Neural cell (in vitro differentiated cells): Measurements from ENCODE around the gene CTNNA2. TPM values are rescaled to one million over a fixed set of nuclear protein-coding genes. Genes with fewer than 3 reads are reported as not detected.

Experiments
- H2AFZ ChIP-seq: fragments of 200-600, 300-800 bp; sonication (generic), shearing (Covaris generic); 2 replicates; pipeline ENCODE4 v1.6.0; 2014; ENCODE audit warnings: low read depth, mild to moderate bottlenecking, antibody characterized with exemption, low read length, moderate library complexity
- H3F3A ChIP-seq: fragments of 200-600 bp; shearing (Covaris generic); 2 replicates; pipeline ENCODE4 v1.6.1; 2016; ENCODE audit warnings: mild to moderate bottlenecking, moderate library complexity, mixed read lengths, antibody characterized with exemption, low read length; ENCODE audit not compliant: insufficient read depth, poor library complexity, severe bottlenecking
- H3K27ac ChIP-seq: fragments of 200-600, 300-800 bp; sonication (generic), shearing (Covaris generic); 2 replicates; pipeline ENCODE4 v1.5.1; 2014; ENCODE audit warnings: mild to moderate bottlenecking, low read length, moderate library complexity
- H3K27me3 ChIP-seq: fragments of 300-800, 200-600 bp; sonication (generic), shearing (Covaris generic); 2 replicates; pipeline ENCODE4 v1.6.0; 2014; ENCODE audit warnings: mild to moderate bottlenecking, low read depth, low read length, moderate library complexity; ENCODE audit not compliant: insufficient read depth
- H3K36me3 ChIP-seq: fragments of 300-800, 200-600 bp; sonication (generic), shearing (Covaris generic); 2 replicates; pipeline ENCODE4 v1.5.1; 2014; ENCODE audit warnings: mild to moderate bottlenecking, antibody characterized with exemption, low read length, moderate library complexity; ENCODE audit not compliant: insufficient read depth
- H3K4me2 ChIP-seq: fragments of 300-800, 200-600 bp; sonication (generic), shearing (Covaris generic); 2 replicates; pipeline ENCODE4 v1.6.0; 2014; ENCODE audit warnings: mild to moderate bottlenecking, low read length
- H3K4me3 ChIP-seq: fragments of 300-800, 200-600 bp; sonication (generic), shearing (Covaris generic); 2 replicates; pipeline ENCODE4 v1.5.1; 2014; ENCODE audit warnings: mild to moderate bottlenecking, low read length, moderate library complexity
- H3K79me2 ChIP-seq: fragments of 200-600 bp; shearing (Covaris generic); replicated peaks from 2 replicates; pipeline ENCODE4 v1.6.0; 2014; ENCODE audit warnings: mild to moderate bottlenecking, low read length, moderate library complexity; ENCODE audit not compliant: insufficient read depth
- H3K9ac ChIP-seq: fragments of 300-800, 200-600 bp; sonication (generic), shearing (Covaris generic); 2 replicates; pipeline ENCODE4 v1.6.1; 2016; ENCODE audit warnings: mild to moderate bottlenecking, low read length, mixed read lengths
- H3K9me2 ChIP-seq: fragments of 200-600 bp; shearing (Covaris generic); 2 replicates; pipeline ENCODE4 v1.6.1; 2016; ENCODE audit warnings: mild to moderate bottlenecking, low read length, mixed read lengths; ENCODE audit not compliant: insufficient read depth
- H3K9me3 ChIP-seq: fragments of 200-600, 300-800 bp; sonication (generic), shearing (Covaris generic); 2 replicates; pipeline ENCODE4 v1.6.1; 2016; ENCODE audit warnings: mild to moderate bottlenecking, mixed run types, low read length, moderate library complexity, mixed read lengths
- H4K20me1 ChIP-seq: fragments of 200-600 bp; shearing (Covaris generic); 2 replicates; pipeline ENCODE4 v1.6.1; 2016; ENCODE audit warnings: mild to moderate bottlenecking, mixed run types; ENCODE audit not compliant: insufficient read depth
- EP300 ChIP-seq: fragments of 450-650 bp; conservative IDR thresholded peaks from 2 replicates; pipeline ENCODE4 v1.6.1; 2014; ENCODE audit warnings: antibody characterized with exemption, mild to moderate bottlenecking, moderate library complexity; ENCODE audit not compliant: poor library complexity, severe bottlenecking
- EZH2 ChIP-seq: fragments of 200-600, 300-800 bp; shearing (Covaris generic), sonication (generic); IDR thresholded peaks from 2 replicates; pipeline ENCODE4 v1.6.1; 2014; ENCODE audit warnings: antibody characterized with exemption, low read length, borderline replicate concordance, mild to moderate bottlenecking; ENCODE audit not compliant: insufficient read depth, poor library complexity, severe bottlenecking
- MXI1 ChIP-seq: fragments of 450-650 bp; conservative IDR thresholded peaks from 2 replicates; pipeline ENCODE4 v1.6.1; 2014; ENCODE audit warnings: antibody characterized with exemption, mild to moderate bottlenecking; ENCODE audit not compliant: poor library complexity, severe bottlenecking
- POLR2AphosphoS5 ChIP-seq: IDR thresholded peaks from 2 replicates; pipeline ENCODE4 v1.6.1; 2012
- RAD21 ChIP-seq: fragments of 450-650 bp; conservative IDR thresholded peaks from 2 replicates; pipeline ENCODE4 v1.6.1; 2014; ENCODE audit warnings: antibody characterized with exemption, mild to moderate bottlenecking, moderate library complexity
- SMC3 ChIP-seq: fragments of 450-650 bp; conservative IDR thresholded peaks from 2 replicates; pipeline ENCODE4 v1.6.1; 2014; ENCODE audit warnings: antibody characterized with exemption, mild to moderate bottlenecking, moderate library complexity; ENCODE audit not compliant: poor library complexity
- TAF1 ChIP-seq: IDR thresholded peaks from 2 replicates; pipeline ENCODE4 v1.6.1; 2012; ENCODE audit warnings: low read depth
- polyA plus RNA-seq: library from polyadenylated mRNA; depleted of rRNA; stranded (reverse); fragments of >200 nt; gene quantifications from 2 replicates; pipeline ENCODE4 v1.2.3, GENCODE V29; 2014
- TF ChIP-seq, protein P1 (sequence below): fragments of 450-650 bp; IDR thresholded peaks from 2 replicates; pipeline ENCODE4 v1.5.1; 2014; ENCODE audit warnings: antibody characterized with exemption, mild to moderate bottlenecking, moderate library complexity; ENCODE audit not compliant: poor library complexity, severe bottlenecking
- TF ChIP-seq, protein P2 (sequence below): IDR thresholded peaks from 2 replicates; pipeline ENCODE4 v1.6.1; 2012; ENCODE audit warnings: borderline replicate concordance

CTNNA2 gene
- polyA plus RNA-seq, 1 donor from 2014 or later, result 194 TPM

DNA sequence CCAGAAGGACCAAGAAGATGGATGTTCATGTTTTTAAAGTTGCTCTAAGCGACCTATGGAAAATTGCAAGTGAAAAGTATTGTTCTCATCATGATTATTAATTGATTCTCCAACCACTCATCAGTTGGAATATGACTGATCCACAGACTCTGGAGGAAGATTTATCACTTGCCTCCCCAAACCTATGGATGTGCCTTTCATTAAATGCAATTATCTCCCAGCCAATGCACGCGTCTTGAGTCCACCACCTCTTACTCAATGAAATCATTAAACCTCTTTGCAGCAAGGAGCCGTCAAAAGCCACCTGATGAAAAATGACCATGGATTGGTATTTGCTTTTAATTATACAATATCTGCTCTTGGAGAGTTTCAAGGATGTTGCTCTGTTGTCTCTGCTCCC is 626.1 kb downstream of the CTNNA2 start:
- Histone ChIP-seq H3F3A (no peaks in the 10 kb centered on the region), H3K36me3 (no peaks in the 10 kb centered on the region), H3K27ac (no peak overlapping the region), H3K9me2 (no peaks in the 10 kb centered on the region), H3K27me3 (no peaks in the 10 kb centered on the region), H3K4me2 (no peak overlapping the region), H3K4me3 (no peak overlapping the region), H4K20me1 (no peaks in the 10 kb centered on the region), H3K9ac (no peak overlapping the region), H3K79me2 (no peaks in the 10 kb centered on the region), H2AFZ (no peak overlapping the region), H3K9me3 (no peaks in the 10 kb centered on the region)
- TF ChIP-seq, protein P1, sequence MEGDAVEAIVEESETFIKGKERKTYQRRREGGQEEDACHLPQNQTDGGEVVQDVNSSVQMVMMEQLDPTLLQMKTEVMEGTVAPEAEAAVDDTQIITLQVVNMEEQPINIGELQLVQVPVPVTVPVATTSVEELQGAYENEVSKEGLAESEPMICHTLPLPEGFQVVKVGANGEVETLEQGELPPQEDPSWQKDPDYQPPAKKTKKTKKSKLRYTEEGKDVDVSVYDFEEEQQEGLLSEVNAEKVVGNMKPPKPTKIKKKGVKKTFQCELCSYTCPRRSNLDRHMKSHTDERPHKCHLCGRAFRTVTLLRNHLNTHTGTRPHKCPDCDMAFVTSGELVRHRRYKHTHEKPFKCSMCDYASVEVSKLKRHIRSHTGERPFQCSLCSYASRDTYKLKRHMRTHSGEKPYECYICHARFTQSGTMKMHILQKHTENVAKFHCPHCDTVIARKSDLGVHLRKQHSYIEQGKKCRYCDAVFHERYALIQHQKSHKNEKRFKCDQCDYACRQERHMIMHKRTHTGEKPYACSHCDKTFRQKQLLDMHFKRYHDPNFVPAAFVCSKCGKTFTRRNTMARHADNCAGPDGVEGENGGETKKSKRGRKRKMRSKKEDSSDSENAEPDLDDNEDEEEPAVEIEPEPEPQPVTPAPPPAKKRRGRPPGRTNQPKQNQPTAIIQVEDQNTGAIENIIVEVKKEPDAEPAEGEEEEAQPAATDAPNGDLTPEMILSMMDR, result no peak
- no peak for TF ChIP-seq MXI1
- TF ChIP-seq, protein P2, sequence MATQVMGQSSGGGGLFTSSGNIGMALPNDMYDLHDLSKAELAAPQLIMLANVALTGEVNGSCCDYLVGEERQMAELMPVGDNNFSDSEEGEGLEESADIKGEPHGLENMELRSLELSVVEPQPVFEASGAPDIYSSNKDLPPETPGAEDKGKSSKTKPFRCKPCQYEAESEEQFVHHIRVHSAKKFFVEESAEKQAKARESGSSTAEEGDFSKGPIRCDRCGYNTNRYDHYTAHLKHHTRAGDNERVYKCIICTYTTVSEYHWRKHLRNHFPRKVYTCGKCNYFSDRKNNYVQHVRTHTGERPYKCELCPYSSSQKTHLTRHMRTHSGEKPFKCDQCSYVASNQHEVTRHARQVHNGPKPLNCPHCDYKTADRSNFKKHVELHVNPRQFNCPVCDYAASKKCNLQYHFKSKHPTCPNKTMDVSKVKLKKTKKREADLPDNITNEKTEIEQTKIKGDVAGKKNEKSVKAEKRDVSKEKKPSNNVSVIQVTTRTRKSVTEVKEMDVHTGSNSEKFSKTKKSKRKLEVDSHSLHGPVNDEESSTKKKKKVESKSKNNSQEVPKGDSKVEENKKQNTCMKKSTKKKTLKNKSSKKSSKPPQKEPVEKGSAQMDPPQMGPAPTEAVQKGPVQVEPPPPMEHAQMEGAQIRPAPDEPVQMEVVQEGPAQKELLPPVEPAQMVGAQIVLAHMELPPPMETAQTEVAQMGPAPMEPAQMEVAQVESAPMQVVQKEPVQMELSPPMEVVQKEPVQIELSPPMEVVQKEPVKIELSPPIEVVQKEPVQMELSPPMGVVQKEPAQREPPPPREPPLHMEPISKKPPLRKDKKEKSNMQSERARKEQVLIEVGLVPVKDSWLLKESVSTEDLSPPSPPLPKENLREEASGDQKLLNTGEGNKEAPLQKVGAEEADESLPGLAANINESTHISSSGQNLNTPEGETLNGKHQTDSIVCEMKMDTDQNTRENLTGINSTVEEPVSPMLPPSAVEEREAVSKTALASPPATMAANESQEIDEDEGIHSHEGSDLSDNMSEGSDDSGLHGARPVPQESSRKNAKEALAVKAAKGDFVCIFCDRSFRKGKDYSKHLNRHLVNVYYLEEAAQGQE, result no peak
- TF ChIP-seq SMC3, result no peak
- no peak for TF ChIP-seq EP300
- no peak for TF ChIP-seq POLR2AphosphoS5
- TF ChIP-seq RAD21, result no peak
- no peak for TF ChIP-seq EZH2
- TF ChIP-seq TAF1, result no peak

DNA sequence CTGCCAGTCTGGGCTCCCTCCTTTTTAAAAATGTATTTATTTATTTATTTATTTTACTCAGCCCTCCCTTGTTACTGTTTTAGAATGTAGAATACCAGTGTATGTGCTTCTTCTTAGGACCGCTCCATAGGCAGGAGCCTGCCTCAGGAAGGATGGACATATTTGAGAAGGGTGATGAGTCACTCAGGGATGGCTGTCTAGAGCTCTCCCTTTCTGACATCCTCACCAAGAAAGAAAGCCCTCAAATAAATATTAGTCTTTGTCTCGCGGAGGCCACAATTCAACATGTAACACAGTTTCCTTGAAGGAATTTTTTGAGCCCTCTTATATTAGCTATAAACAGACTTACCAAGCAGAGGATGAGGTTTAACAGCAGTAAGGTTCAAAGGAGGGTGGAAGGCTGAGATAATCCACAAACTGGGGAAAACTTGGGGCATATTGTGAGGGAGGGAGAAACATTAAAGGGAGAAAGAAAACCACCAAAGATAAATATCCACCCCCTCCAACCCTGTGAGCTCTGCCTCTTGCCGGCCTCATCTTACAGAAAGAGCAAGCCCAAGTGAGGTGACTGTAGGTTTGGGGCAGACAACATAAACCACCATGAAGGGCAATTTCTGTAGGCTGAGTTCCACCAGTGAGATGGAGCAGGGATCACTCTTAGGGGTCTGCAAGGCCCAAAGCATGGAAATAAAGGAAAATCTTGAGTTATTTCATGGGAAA is 628.3 kb downstream of the CTNNA2 start:
- no peaks in the 10 kb centered on the region for H3F3A ChIP-seq
- no peaks in the 10 kb centered on the region for H3K27me3 ChIP-seq
- H4K20me1 ChIP-seq, result no peaks in the 10 kb centered on the region
- H3K36me3 ChIP-seq, result no peaks in the 10 kb centered on the region
- H3K79me2 ChIP-seq, result no peaks in the 10 kb centered on the region
- no peak overlapping the region for H3K4me3 ChIP-seq
- no peaks in the 10 kb centered on the region for H3K9me2 ChIP-seq
- no peak overlapping the region for H3K27ac ChIP-seq
- H2AFZ ChIP-seq, result no peak overlapping the region
- no peaks in the 10 kb centered on the region for H3K9me3 ChIP-seq
- TF ChIP-seq SMC3, result no peak
- no peak for TF ChIP-seq MXI1
- no peak for TF ChIP-seq TAF1
- no peak overlapping the region for H3K4me2 ChIP-seq
- H3K9ac ChIP-seq, result no peak overlapping the region

DNA sequence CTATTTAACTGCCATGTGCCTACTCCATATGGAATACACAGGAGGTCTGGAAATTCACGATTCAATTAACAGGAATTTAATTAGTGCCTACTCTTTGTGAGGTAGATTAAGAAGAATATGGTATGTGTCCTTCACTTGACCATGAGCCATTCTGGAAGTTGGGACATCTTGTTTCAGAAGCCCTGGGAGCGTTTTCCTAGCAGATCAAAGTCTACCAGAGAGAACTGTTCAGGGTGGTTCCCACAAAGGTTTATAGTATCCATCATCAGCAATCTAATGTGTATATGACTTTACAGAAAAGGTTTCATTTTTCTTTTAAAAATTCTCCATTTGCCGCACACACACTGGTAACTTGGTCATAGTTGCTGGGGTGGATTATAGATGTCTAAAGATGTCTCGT is 632.6 kb downstream of the CTNNA2 start:
- Histone ChIP-seq H3K9me3 (no peaks in the 10 kb centered on the region), H3K27ac (no peak overlapping the region), H3K36me3 (no peaks in the 10 kb centered on the region), H2AFZ (no peak overlapping the region), H3K9me2 (no peaks in the 10 kb centered on the region), H3K9ac (no peak overlapping the region), H3F3A (no peaks in the 10 kb centered on the region), H3K27me3 (no peaks in the 10 kb centered on the region), H3K4me2 (no peak overlapping the region), H3K4me3 (no peak overlapping the region), H4K20me1 (no peaks in the 10 kb centered on the region), H3K79me2 (no peaks in the 10 kb centered on the region)
- TF ChIP-seq, protein P1, result no peak
- TF ChIP-seq EZH2 (no peak), EP300 (no peak), TAF1 (no peak), SMC3 (no peak), RAD21 (no peak), POLR2AphosphoS5 (no peak), MXI1 (no peak)
- TF ChIP-seq, protein P2, result no peak
